HG02763 (cell line): ENCODE data around the gene ABCG4.

Experiments
- ATAC-seq: cut with Tn5 transposase; IDR thresholded peaks from one replicate; pipeline ENCODE4 v1.9.1; 2021; ENCODE audit warnings: mild to moderate bottlenecking, moderate library complexity; ENCODE audit not compliant: unreplicated experiment

Gene ABCG4

GRCh38 chr11:119205080-119205479 lies 56.2 kb downstream of the ABCG4 start:
- ATAC-seq, result no peak

GRCh38 chr11:119205574-119206510 lies 57.0 kb downstream of the ABCG4 start, which contains the start of gene CBL:
Gene CBL (plus strand): TSS chr11:119206339. CDS start chr11:119206418, 79 bp downstream.
- peak; percentile 81 for ATAC-seq

- peak; percentile 18 for ATAC-seq
Observed at GRCh38 chr11:119206511-119207414, 57.9 kb downstream of the ABCG4 start.

GRCh38 chr11:119207415-119207960 lies 58.6 kb downstream of the ABCG4 start:
- no peak for ATAC-seq

GRCh38 chr11:119209186-119209585 lies 60.3 kb downstream of the ABCG4 start:
- no peak for ATAC-seq

- ATAC-seq, result no peak
Observed at GRCh38 chr11:119210050-119210449, 61.2 kb downstream of the ABCG4 start.
